GM21737 (cell line): ENCODE measurements around the gene NR2E1.

Source experiments
- ATAC-seq: cut with Tn5 transposase; IDR thresholded peaks from one replicate; pipeline ENCODE4 v1.9.1; 2021; ENCODE audit warnings: mild to moderate bottlenecking, moderate library complexity; ENCODE audit not compliant: unreplicated experiment

NR2E1 gene

GRCh38 chr6:108171291-108171917, 5.6 kb downstream of the NR2E1 start:
- ATAC-seq = no peak

GRCh38 chr6:108171918-108172516, 6.2 kb downstream of the NR2E1 start:
- ATAC-seq = no peak

DNA sequence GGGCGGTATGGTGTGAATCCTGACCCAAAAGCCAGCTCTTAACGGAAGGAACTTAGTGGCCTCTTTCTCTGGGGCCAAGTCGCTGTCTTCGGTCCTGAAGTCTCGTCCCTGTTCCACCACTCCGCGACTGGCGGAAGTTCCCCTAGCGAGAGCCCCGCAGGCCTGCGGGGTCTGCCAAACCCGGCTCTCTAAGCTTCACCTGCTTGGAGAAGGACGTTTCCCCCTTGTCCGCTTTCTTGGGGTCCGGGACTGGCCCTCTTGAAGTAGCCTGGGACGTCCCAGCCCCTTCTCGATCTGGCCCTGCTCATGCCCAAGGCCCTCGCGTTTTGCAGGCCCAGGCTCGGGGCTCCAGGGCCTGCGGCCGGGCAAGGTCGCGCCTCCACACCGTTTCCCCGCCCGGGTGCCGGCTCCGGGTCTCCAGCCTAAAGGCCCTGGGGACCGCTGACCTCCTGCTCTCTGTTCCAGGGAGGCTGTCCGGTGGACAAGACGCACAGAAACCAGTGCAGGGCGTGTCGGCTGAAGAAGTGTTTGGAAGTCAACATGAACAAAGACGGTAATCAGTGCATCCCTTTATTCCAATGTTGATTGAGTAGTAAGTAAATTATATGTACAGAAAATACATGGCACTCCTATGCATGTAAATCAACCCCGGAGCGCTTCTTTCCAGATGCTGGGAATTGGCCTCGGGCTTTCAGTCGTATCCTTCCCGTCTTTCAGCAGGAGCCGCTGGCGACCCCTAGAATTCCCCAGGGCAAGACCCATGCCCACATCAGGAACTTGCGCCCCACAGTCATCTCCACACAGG, 8.8 kb downstream of the NR2E1 start:
- ATAC-seq = no peak

DNA sequence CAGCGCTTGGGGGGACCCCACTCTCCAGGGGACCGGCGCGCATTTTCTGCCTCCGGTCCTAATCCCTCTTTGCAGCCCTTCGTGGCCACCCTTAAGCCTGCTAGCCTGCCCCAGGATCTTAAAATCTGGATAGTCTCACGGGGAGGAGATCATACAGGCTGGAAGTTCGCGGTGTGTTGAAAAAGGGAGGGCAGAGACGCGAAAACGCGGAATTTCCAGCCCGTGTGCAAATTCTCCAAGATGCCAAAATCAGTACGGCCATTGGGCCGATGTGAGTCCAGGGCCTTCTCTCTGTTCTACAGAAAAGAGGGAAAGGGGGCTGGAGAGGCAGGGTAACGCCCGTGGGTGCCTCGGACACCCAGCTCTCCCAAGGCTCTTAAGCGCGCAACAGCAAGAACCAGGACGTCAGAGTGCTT, 9.4 kb downstream of the NR2E1 start:
- ATAC-seq = no peak

- ATAC-seq = no peak
Measured at GRCh38 chr6:108175592-108176279, 9.9 kb downstream of the NR2E1 start.

GRCh38 chr6:108176281-108177089, 10.7 kb downstream of the NR2E1 start:
- ATAC-seq = no peak

DNA sequence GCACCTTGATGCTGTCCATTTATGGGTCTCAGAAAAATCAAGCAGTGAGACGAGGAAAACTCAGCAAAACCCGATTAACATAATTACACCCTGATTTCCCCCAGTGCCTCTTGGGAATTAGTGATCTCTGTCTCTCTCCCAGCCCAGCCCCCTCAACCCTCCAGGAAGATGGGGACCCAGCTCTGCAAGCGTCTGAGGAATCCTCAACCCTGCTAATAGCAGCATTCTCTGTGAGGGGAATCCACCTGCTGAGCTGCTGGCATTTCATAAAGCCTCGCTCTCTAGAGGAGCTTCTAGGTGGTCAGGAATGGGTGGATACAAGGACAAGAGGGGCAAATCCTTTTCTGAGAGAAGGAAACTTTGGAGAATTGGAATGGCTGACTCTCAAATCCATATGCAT, 13.9 kb downstream of the NR2E1 start:
- ATAC-seq = no peak

GRCh38 chr6:108180266-108180665, 14.4 kb downstream of the NR2E1 start:
- ATAC-seq = no peak

DNA sequence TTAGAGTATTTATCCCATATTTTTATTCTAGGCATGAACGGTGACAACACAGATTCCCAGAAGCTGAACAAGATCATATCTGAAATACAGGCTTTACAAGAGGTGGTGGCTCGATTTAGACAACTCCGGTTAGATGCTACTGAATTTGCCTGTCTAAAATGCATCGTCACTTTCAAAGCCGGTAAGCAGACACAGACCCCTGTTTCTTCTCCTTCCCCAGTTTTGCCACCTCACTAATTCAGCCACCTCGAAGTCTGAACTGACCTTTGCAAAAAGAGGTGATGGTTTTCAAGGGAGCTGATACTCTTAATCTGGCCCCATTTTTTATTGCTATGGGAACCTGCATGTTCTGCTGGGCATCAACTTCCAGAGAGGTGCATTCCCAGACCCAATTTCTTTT, 15.0 kb downstream of the NR2E1 start:
- no peak for ATAC-seq

- no peak for ATAC-seq
Measured at GRCh38 chr6:108186226-108186625, 20.4 kb downstream of the NR2E1 start.

DNA sequence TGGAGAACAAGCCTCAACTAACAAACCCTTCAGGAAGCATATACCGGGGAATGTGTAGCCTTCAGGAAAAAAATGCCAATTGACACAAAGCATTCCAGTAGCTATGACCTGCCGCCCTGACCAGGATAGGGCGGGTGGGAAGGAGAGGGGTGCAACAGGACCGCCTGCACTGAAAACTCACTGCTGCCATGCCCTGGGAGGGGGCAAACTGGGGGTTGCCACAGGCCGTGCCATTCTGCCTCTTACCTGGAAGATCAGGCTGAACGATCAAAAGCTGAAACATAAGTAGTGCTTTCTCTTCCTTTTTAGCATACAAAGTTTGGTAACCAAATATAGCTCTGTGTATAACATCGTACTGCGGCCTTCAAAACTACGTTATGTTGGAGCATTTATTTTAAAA, 21.7 kb downstream of the NR2E1 start:
- ATAC-seq = no peak

GRCh38 chr6:108193131-108193530, 27.3 kb downstream of the NR2E1 start:
- ATAC-seq = no peak

DNA sequence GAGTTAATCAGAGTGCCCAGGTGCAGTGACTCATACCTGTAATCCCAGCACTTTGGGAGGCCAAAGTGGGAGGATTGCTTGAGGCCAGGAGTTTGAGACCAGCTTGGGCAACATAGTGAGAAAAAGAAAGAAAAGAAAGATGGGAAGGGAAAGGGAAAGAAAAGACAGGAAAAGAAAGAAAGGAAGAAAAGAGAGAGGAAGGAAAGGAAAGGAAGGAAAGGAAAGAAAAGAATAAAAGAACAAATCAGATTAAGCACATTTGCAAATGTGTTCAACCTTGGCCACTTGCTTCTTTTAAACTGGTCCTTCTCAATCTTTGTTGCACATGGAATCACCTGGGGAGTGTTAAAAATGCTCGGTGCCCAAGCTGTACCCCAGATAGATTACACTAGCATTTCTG, 28.0 kb downstream of the NR2E1 start:
- ATAC-seq = no peak

GRCh38 chr6:108194503-108194902, 28.7 kb downstream of the NR2E1 start:
- ATAC-seq = no peak

GRCh38 chr6:108195209-108195608, 29.4 kb downstream of the NR2E1 start:
- ATAC-seq = no peak

GRCh38 chr6:108198761-108199498, 33.1 kb downstream of the NR2E1 start:
- no peak for ATAC-seq

- ATAC-seq = no peak
Measured at GRCh38 chr6:108200186-108200585, 34.4 kb downstream of the NR2E1 start.

- no peak for ATAC-seq
Measured at GRCh38 chr6:108200631-108201030, 34.8 kb downstream of the NR2E1 start.

GRCh38 chr6:108203189-108204112, 37.6 kb downstream of the NR2E1 start:
- no peak for ATAC-seq
